ENCODE data around the gene NETO2.

- TF ChIP-seq, protein P1, sequence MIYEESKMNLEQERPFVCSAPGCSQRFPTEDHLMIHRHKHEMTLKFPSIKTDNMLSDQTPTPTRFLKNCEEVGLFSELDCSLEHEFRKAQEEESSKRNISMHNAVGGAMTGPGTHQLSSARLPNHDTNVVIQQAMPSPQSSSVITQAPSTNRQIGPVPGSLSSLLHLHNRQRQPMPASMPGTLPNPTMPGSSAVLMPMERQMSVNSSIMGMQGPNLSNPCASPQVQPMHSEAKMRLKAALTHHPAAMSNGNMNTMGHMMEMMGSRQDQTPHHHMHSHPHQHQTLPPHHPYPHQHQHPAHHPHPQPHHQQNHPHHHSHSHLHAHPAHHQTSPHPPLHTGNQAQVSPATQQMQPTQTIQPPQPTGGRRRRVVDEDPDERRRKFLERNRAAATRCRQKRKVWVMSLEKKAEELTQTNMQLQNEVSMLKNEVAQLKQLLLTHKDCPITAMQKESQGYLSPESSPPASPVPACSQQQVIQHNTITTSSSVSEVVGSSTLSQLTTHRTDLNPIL (CRISPR knock-in tag; IDR thresholded peaks at IDR 0.05): no peak
- TF ChIP-seq, protein P2, sequence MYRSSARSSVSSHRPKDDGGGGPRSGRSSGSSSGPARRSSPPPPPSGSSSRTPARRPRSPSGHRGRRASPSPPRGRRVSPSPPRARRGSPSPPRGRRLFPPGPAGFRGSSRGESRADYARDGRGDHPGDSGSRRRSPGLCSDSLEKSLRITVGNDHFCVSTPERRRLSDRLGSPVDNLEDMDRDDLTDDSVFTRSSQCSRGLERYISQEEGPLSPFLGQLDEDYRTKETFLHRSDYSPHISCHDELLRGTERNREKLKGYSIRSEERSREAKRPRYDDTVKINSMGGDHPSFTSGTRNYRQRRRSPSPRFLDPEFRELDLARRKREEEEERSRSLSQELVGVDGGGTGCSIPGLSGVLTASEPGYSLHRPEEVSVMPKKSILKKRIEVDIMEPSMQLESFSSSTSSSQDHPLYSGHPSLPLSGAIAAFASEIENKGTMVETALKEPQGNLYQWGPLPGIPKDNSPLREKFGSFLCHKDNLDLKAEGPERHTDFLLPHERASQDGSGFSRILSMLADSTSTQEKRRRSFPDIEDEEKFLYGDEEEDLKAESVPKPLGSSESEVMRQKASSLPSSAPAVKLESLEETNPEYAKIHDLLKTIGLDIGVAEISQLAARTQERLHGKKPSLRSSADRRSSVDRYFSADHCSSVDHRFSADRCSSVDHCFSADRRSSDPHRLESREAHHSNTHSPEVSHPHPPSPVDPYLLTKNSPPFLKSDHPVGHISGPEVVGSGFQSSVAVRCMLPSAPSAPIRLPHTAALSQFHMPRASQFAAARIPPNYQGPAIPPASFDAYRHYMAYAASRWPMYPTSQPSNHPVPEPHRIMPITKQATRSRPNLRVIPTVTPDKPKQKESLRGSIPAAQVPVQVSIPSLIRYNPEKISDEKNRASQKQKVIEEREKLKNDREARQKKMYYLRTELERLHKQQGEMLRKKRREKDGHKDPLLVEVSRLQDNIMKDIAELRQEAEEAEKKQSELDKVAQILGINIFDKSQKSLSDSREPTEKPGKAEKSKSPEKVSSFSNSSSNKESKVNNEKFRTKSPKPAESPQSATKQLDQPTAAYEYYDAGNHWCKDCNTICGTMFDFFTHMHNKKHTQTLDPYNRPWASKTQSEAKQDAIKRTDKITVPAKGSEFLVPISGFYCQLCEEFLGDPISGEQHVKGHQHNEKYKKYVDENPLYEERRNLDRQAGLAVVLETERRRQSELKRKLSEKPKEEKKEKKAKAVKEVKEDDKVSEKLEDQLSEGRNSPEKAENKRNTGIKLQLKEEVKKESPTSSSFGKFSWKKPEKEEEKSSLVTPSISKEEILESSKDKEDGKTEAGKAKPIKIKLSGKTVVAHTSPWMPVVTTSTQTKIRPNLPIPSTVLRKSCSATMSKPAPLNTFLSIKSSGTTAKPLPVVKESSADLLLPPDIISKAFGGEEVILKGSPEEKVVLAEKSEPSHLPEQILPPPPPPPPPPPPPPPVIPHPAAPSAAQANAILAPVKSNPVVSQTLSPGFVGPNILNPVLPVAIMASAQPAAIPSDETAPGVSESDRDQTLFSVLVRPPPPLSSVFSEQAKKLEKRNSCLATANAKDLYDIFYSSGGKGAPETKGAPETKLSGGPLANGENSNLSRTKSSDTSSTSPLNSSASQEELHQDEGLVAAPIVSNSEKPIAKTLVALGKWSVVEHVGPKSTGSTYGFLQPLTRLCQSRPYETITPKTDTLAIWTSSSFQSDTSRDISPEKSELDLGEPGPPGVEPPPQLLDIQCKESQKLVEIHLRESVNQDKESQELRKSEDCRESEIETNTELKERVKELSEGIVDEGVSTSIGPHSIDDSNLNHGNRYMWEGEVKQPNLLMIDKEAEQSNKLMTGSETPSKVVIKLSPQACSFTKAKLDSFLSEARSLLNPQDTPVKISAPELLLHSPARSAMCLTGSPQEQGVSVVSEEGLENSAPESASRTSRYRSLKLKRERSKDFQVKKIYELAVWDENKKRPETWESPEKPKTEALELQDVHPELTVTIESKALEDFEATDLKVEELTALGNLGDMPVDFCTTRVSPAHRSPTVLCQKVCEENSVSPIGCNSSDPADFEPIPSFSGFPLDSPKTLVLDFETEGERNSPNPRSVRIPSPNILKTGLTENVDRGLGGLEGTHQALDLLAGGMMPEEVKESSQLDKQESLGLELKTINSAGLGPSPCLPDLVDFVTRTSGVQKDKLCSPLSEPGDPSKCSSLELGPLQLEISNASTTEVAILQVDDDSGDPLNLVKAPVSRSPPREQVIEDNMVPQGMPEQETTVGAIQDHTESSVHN (IDR thresholded peaks at IDR 0.05; ENCODE audit: borderline replicate concordance in 1 of 2, low read depth in 1 of 2): no peak
- no peak for TF ChIP-seq PATZ1 (CRISPR knock-in tag; IDR thresholded peaks at IDR 0.05; ENCODE audit: borderline replicate concordance)
- no peak for TF ChIP-seq TAF9B (IDR thresholded peaks at IDR 0.05; ENCODE audit: partially characterized antibody)
- TF ChIP-seq, protein P3, sequence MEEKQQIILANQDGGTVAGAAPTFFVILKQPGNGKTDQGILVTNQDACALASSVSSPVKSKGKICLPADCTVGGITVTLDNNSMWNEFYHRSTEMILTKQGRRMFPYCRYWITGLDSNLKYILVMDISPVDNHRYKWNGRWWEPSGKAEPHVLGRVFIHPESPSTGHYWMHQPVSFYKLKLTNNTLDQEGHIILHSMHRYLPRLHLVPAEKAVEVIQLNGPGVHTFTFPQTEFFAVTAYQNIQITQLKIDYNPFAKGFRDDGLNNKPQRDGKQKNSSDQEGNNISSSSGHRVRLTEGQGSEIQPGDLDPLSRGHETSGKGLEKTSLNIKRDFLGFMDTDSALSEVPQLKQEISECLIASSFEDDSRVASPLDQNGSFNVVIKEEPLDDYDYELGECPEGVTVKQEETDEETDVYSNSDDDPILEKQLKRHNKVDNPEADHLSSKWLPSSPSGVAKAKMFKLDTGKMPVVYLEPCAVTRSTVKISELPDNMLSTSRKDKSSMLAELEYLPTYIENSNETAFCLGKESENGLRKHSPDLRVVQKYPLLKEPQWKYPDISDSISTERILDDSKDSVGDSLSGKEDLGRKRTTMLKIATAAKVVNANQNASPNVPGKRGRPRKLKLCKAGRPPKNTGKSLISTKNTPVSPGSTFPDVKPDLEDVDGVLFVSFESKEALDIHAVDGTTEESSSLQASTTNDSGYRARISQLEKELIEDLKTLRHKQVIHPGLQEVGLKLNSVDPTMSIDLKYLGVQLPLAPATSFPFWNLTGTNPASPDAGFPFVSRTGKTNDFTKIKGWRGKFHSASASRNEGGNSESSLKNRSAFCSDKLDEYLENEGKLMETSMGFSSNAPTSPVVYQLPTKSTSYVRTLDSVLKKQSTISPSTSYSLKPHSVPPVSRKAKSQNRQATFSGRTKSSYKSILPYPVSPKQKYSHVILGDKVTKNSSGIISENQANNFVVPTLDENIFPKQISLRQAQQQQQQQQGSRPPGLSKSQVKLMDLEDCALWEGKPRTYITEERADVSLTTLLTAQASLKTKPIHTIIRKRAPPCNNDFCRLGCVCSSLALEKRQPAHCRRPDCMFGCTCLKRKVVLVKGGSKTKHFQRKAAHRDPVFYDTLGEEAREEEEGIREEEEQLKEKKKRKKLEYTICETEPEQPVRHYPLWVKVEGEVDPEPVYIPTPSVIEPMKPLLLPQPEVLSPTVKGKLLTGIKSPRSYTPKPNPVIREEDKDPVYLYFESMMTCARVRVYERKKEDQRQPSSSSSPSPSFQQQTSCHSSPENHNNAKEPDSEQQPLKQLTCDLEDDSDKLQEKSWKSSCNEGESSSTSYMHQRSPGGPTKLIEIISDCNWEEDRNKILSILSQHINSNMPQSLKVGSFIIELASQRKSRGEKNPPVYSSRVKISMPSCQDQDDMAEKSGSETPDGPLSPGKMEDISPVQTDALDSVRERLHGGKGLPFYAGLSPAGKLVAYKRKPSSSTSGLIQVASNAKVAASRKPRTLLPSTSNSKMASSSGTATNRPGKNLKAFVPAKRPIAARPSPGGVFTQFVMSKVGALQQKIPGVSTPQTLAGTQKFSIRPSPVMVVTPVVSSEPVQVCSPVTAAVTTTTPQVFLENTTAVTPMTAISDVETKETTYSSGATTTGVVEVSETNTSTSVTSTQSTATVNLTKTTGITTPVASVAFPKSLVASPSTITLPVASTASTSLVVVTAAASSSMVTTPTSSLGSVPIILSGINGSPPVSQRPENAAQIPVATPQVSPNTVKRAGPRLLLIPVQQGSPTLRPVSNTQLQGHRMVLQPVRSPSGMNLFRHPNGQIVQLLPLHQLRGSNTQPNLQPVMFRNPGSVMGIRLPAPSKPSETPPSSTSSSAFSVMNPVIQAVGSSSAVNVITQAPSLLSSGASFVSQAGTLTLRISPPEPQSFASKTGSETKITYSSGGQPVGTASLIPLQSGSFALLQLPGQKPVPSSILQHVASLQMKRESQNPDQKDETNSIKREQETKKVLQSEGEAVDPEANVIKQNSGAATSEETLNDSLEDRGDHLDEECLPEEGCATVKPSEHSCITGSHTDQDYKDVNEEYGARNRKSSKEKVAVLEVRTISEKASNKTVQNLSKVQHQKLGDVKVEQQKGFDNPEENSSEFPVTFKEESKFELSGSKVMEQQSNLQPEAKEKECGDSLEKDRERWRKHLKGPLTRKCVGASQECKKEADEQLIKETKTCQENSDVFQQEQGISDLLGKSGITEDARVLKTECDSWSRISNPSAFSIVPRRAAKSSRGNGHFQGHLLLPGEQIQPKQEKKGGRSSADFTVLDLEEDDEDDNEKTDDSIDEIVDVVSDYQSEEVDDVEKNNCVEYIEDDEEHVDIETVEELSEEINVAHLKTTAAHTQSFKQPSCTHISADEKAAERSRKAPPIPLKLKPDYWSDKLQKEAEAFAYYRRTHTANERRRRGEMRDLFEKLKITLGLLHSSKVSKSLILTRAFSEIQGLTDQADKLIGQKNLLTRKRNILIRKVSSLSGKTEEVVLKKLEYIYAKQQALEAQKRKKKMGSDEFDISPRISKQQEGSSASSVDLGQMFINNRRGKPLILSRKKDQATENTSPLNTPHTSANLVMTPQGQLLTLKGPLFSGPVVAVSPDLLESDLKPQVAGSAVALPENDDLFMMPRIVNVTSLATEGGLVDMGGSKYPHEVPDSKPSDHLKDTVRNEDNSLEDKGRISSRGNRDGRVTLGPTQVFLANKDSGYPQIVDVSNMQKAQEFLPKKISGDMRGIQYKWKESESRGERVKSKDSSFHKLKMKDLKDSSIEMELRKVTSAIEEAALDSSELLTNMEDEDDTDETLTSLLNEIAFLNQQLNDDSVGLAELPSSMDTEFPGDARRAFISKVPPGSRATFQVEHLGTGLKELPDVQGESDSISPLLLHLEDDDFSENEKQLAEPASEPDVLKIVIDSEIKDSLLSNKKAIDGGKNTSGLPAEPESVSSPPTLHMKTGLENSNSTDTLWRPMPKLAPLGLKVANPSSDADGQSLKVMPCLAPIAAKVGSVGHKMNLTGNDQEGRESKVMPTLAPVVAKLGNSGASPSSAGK (IDR thresholded peaks at IDR 0.05): no peak
- TF ChIP-seq SRF (CRISPR knock-in tag; IDR thresholded peaks at IDR 0.05): no peak
- no peak for TF ChIP-seq E2F3 (CRISPR knock-in tag; IDR thresholded peaks at IDR 0.05)
- no peak for TF ChIP-seq ZNF3 (CRISPR knock-in tag; IDR thresholded peaks at IDR 0.05)
- no peak for TF ChIP-seq CSDE1 (IDR thresholded peaks at IDR 0.05)
- no peak for TF ChIP-seq RFX5 (IDR thresholded peaks at IDR 0.05; ENCODE audit: low read depth, low read length)
Observed at GRCh38 chr16:47079860-47080259, 63.9 kb downstream of the NETO2 start.
